DND-41 (cell line): Measurements from ENCODE around the gene GRIA4.

Experiments used
- ATAC-seq: fragments of 200-7000 bp; cut with Tn5 transposase; 3 replicates; pipeline ENCODE4 v1.9.1; 2021; ENCODE audit warnings: low read depth; ENCODE audit not compliant: insufficient read depth
- DNase-seq: peaks from one replicate; pipeline ENCODE4 v3.0.0-alpha.2; 2020
- H2AFZ ChIP-seq: 2 replicates; pipeline ENCODE4 v1.6.0; 2012; ENCODE audit warnings: low read depth, low read length
- H3K27ac ChIP-seq: 2 replicates; pipeline ENCODE4 v1.5.1; 2012; ENCODE audit warnings: low read length, inconsistent platforms
- H3K27me3 ChIP-seq: fragments of 200-600 bp; sonication (generic); 2 replicates; pipeline ENCODE4 v1.6.0; 2012; ENCODE audit warnings: low read length, mild to moderate bottlenecking, inconsistent platforms; ENCODE audit not compliant: insufficient read depth, poor library complexity
- H3K36me3 ChIP-seq: 2 replicates; pipeline ENCODE4 v1.5.1; 2012; ENCODE audit warnings: low read length, inconsistent platforms; ENCODE audit not compliant: insufficient read depth
- H3K4me1 ChIP-seq: 2 replicates; pipeline ENCODE4 v1.5.1; 2012; ENCODE audit warnings: mild to moderate bottlenecking, low read length; ENCODE audit not compliant: insufficient read depth
- H3K4me2 ChIP-seq: 2 replicates; pipeline ENCODE4 v1.6.0; 2012; ENCODE audit warnings: mild to moderate bottlenecking, moderate library complexity, low read length, inconsistent platforms; ENCODE audit not compliant: insufficient read depth
- H3K4me3 ChIP-seq, 2 experiments: fragments of 200-600 bp in 1 of 2; shearing (Covaris generic) in 1 of 2; 2 replicates each; pipeline ENCODE4 v1.5.1; 2012 to 2016; ENCODE audit warnings: inconsistent platforms in 2 of 2, low read length in 2 of 2, mild to moderate bottlenecking in 2 of 2, low read depth in 1 of 2, moderate library complexity in 1 of 2
- H3K79me2 ChIP-seq: 2 replicates; pipeline ENCODE4 v1.6.0; 2012; ENCODE audit warnings: low read length, inconsistent platforms; ENCODE audit not compliant: insufficient read depth
- H3K9ac ChIP-seq: 2 replicates; pipeline ENCODE4 v1.6.0; 2012; ENCODE audit warnings: low read depth, mild to moderate bottlenecking, inconsistent platforms, low read length, moderate library complexity
- H3K9me3 ChIP-seq: 2 replicates; pipeline ENCODE4 v1.5.1; 2012; ENCODE audit warnings: low read length, moderate library complexity, mild to moderate bottlenecking, inconsistent platforms; ENCODE audit not compliant: insufficient read depth, severe bottlenecking
- H4K20me1 ChIP-seq: 2 replicates; pipeline ENCODE4 v1.6.0; 2012; ENCODE audit warnings: low read length; ENCODE audit not compliant: insufficient read depth
- CTCF ChIP-seq: IDR thresholded peaks from 2 replicates; pipeline ENCODE4 v1.5.1; 2012; ENCODE audit warnings: borderline replicate concordance, low read length, moderate library complexity, mild to moderate bottlenecking; ENCODE audit not compliant: poor library complexity, severe bottlenecking; ENCODE audit errors: extremely low read depth
- EZH2 ChIP-seq: IDR thresholded peaks from 3 replicates; pipeline ENCODE4 v1.6.1; 2012; ENCODE audit warnings: borderline replicate concordance, low read depth, mild to moderate bottlenecking, moderate library complexity, low read length, inconsistent platforms; ENCODE audit not compliant: severe bottlenecking

The GRIA4 gene

GRCh38 chr11:105907319-105907718 lies 297.4 kb downstream of the GRIA4 start:
- Histone ChIP-seq H3K27ac (no peak overlapping the region), H3K9me3 (no peaks in the 10 kb centered on the region), H3K79me2 (no peaks in the 10 kb centered on the region), H3K4me1 (no peaks in the 10 kb centered on the region), H3K9ac (no peak overlapping the region), H3K4me2 (no peak overlapping the region), H2AFZ (no peak overlapping the region), H3K36me3 (no peaks in the 10 kb centered on the region), H3K27me3 (no peaks in the 10 kb centered on the region), H4K20me1 (no peaks in the 10 kb centered on the region), H3K4me3 (no peak overlapping the region)
- no peak for ATAC-seq
- TF ChIP-seq CTCF (no peak), EZH2 (no peak)
- no peak for DNase-seq

DNA sequence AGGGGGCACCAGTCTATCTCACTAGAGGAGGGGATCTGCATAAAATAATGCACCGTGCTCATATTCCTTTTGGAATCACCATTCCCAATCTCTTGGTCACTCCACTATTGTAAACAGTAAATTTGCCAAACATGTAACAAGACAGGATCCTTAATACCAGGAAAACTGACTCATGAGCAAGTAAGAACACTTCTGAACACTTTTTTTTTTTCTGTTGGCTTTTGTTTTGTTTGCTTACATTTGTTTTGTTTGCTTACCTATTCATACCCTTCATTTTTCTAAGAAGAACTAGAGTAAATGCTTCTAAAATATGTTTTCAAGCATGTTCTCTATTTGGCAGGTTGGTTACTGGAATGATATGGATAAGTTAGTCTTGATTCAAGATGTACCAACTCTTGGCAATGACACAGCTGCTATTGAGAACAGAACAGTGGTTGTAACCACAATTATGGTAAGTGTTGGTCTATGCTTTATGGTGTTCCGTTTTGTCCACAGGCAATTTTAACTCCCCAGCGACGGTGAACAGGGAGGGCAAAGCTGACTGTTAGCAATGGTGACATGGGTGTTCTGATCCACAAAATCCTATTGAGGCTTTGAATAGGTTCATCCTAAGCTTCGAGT lies 300.3 kb downstream of the GRIA4 start:
- Histone ChIP-seq H3K27me3 (no peaks in the 10 kb centered on the region), H3K4me1 (no peaks in the 10 kb centered on the region), H2AFZ (no peak overlapping the region), H4K20me1 (no peaks in the 10 kb centered on the region), H3K79me2 (no peaks in the 10 kb centered on the region), H3K27ac (no peak overlapping the region), H3K9me3 (no peaks in the 10 kb centered on the region), H3K4me2 (no peak overlapping the region), H3K9ac (no peak overlapping the region), H3K4me3 (no peak overlapping the region), H3K36me3 (no peaks in the 10 kb centered on the region)
- ATAC-seq, result no peak
- no peak for DNase-seq
- TF ChIP-seq EZH2, result no peak
- no peak for TF ChIP-seq CTCF

DNA sequence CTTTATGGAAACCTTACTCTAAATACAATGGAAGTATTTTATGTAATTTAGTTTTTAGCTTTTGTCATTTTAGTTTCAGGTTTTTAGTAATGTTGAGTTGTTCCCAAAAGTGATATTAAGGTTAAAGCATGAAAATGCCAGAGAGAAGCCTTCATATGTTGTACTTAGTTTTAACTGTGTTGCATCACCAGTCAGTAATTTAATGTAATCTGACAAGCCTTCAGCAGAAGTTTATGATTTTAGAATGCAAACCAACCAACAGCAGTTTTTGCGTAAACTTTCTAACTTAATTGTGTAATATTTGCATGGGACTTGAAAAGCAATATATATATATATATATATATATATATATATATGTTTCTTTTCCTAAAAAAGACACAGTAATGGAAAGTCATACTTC lies 301.6 kb downstream of the GRIA4 start:
- H3K9ac ChIP-seq, result no peak overlapping the region
- no peaks in the 10 kb centered on the region for H3K79me2 ChIP-seq
- H2AFZ ChIP-seq, result no peak overlapping the region
- no peaks in the 10 kb centered on the region for H3K4me1 ChIP-seq
- TF ChIP-seq CTCF, result no peak
- TF ChIP-seq EZH2, result no peak
- H3K27me3 ChIP-seq, result no peaks in the 10 kb centered on the region
- no peaks in the 10 kb centered on the region for H3K9me3 ChIP-seq
- H3K4me3 ChIP-seq, result no peak overlapping the region
- H3K4me2 ChIP-seq, result no peak overlapping the region
- H3K27ac ChIP-seq, result no peak overlapping the region
- H4K20me1 ChIP-seq, result no peaks in the 10 kb centered on the region
- no peaks in the 10 kb centered on the region for H3K36me3 ChIP-seq
- DNase-seq (no peak), ATAC-seq (no peak)

GRCh38 chr11:105912666-105913065 lies 302.8 kb downstream of the GRIA4 start:
- TF ChIP-seq CTCF (no peak), EZH2 (no peak)
- Histone ChIP-seq H3K4me2 (no peak overlapping the region), H4K20me1 (no peaks in the 10 kb centered on the region), H3K36me3 (no peaks in the 10 kb centered on the region), H3K4me1 (no peaks in the 10 kb centered on the region), H3K79me2 (no peaks in the 10 kb centered on the region), H3K27me3 (no peaks in the 10 kb centered on the region), H3K4me3 (no peak overlapping the region), H3K9ac (no peak overlapping the region), H3K9me3 (no peaks in the 10 kb centered on the region), H2AFZ (no peak overlapping the region), H3K27ac (no peak overlapping the region)
- no peak for DNase-seq
- no peak for ATAC-seq
